Measurements from ENCODE around the gene NUAK1. TPM values are rescaled to one million over a fixed set of nuclear protein-coding genes. Genes with fewer than 3 reads are reported as not detected.

NUAK1 gene
- total RNA-seq, 1 donor from 2014 or later: not detected

GRCh38 chr12:106096376-106096775 is 42.4 kb downstream of the NUAK1 start:
- Mint-ChIP-seq H3K27ac (no peak overlapping the region), H3K4me3 (no peak overlapping the region), H3K36me3 (ENCODE audit: low read depth) (no peaks in the 10 kb centered on the region), H3K4me1 (no peaks in the 10 kb centered on the region), H3K9me3 (no peaks in the 10 kb centered on the region), H3K27me3 (peaks cover 21% of the 10 kb centered on the region)
- no peak for TF ChIP-seq CTCF (IDR thresholded peaks at IDR 0.05)
- intact Hi-C loops (cut with micrococcal nuclease): no loop called here
- CTCF ChIA-PET: no interaction called here
- DNase-seq (no peak), ATAC-seq (ENCODE audit: low read depth) (no peak)
- POLR2A ChIA-PET: no interaction called here

- POLR2A ChIA-PET: no interaction called here
- DNase-seq (no peak), ATAC-seq (ENCODE audit: low read depth) (no peak)
- Mint-ChIP-seq H3K27me3 (peaks cover 22% of the 10 kb centered on the region), H3K4me1 (no peaks in the 10 kb centered on the region), H3K36me3 (ENCODE audit: low read depth) (no peaks in the 10 kb centered on the region), H3K9me3 (no peaks in the 10 kb centered on the region), H3K27ac (no peak overlapping the region), H3K4me3 (no peak overlapping the region)
- intact Hi-C loops (cut with micrococcal nuclease): no loop called here
- TF ChIP-seq CTCF (IDR thresholded peaks at IDR 0.05): no peak
- CTCF ChIA-PET: no interaction called here
Measured at GRCh38 chr12:106094304-106094703, 44.5 kb downstream of the NUAK1 start.

DNA sequence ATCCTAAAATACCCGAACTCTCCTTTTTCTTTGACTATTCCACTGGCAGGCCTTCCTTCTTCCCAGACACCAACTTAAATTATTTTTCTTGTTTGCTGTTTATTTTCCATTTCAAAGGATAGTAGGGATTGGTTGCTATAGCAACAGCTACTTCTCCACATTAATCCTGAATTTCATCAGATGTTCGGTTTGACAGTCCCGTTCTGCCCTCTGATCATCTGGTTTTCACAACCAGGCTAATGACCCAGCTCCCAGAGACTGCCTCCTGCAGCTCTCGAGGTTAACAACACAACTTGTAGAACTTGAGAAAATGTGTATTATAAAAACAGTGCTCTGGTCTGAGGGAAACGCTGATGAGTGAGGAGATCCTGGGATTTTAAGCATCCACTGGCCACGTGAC is 45.5 kb downstream of the NUAK1 start:
- no peak for TF ChIP-seq CTCF (IDR thresholded peaks at IDR 0.05)
- ChIA-PET CTCF (no interaction called here), POLR2A (no interaction called here)

GRCh38 chr12:106091446-106091820 is 47.3 kb downstream of the NUAK1 start:
- POLR2A ChIA-PET: no interaction called here
- DNase-seq (no peak), ATAC-seq (ENCODE audit: low read depth) (no peak)
- Mint-ChIP-seq H3K27me3 (peaks cover 19% of the 10 kb centered on the region), H3K36me3 (ENCODE audit: low read depth) (no peaks in the 10 kb centered on the region), H3K27ac (no peak overlapping the region), H3K4me1 (no peaks in the 10 kb centered on the region), H3K9me3 (no peaks in the 10 kb centered on the region), H3K4me3 (no peak overlapping the region)
- intact Hi-C loops (cut with micrococcal nuclease): no loop called here
- CTCF ChIA-PET: no interaction called here
- no peak for TF ChIP-seq CTCF (IDR thresholded peaks at IDR 0.05)

More for the DNA sequence above, 45.5 kb downstream of the NUAK1 start:
- H3K36me3 Mint-ChIP-seq (ENCODE audit: low read depth): no peaks in the 10 kb centered on the region
- DNase-seq: no peak
- no peak for ATAC-seq (ENCODE audit: low read depth)
- no peak overlapping the region for H3K27ac Mint-ChIP-seq
- H3K4me1 Mint-ChIP-seq: no peaks in the 10 kb centered on the region
- H3K9me3 Mint-ChIP-seq: no peaks in the 10 kb centered on the region
- no peak overlapping the region for H3K4me3 Mint-ChIP-seq
- peaks cover 18% of the 10 kb centered on the region for H3K27me3 Mint-ChIP-seq
- intact Hi-C loops (cut with micrococcal nuclease): no loop called here

- Mint-ChIP-seq H3K27ac (no peak overlapping the region), H3K9me3 (no peaks in the 10 kb centered on the region), H3K4me3 (no peak overlapping the region), H3K36me3 (ENCODE audit: low read depth) (no peaks in the 10 kb centered on the region), H3K4me1 (no peaks in the 10 kb centered on the region), H3K27me3 (peaks cover 19% of the 10 kb centered on the region)
- ChIA-PET CTCF (no interaction called here), POLR2A (no interaction called here)
- no peak for ATAC-seq (ENCODE audit: low read depth)
- TF ChIP-seq CTCF (IDR thresholded peaks at IDR 0.05): no peak
- DNase-seq: no peak
- intact Hi-C loops (cut with micrococcal nuclease): no loop called here
Measured at GRCh38 chr12:106090591-106091445, 47.9 kb downstream of the NUAK1 start.
